ENCODE data around the gene KIAA0232. TPM values are rescaled to one million over a fixed set of nuclear protein-coding genes. Genes with fewer than 3 reads are reported as not detected.

Gene KIAA0232
- total and polyA plus RNA-seq, 10 of the 15 experiments (the other 5 are each of a cell fraction or from before 2014, with no cell fraction given): 2.8 to 15.1 (median 10.8) TPM

DNA sequence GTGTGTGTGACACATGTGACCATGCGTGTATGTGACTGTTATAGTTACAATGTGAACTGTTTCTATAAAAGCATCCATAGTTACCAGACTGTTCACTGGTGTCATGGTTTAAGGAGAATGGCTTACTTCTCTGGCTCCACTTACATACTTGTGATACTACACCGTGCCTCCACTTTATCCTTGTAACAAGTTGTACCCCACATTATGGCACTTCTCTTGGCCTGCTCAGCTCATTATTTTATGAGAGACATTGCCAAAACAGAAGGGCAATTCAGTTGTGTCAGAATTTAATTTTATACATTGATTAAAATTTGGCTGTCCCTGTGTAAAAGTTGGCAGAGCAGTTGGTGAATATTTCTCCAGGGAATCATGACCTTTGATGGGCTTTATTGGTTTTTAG is 64.7 kb downstream of the KIAA0232 start:
- no peak for DNase-seq (ENCODE audit: low read depth, low spot score)
- H3K4me1 ChIP-seq (ENCODE audit: control insufficient read depth, insufficient read depth, low read length): no peaks in the 10 kb centered on the region
- CTCF ChIA-PET: interaction anchor here (0.8 to 3.3 kb wide), 4 partner anchors 17 to 64 kb away, joined by 3 to 15 read pairs (median 4); no protein-coding TSS in a partner anchor
- no peak overlapping the region for H3K4me2 ChIP-seq (ENCODE audit: control insufficient read depth, insufficient read depth)
- SMC1A ChIA-PET (ENCODE audit: uncharacterized antibody, unreplicated experiment): interaction anchor here (1.2 to 2.5 kb wide), 5 partner anchors 18 to 62 kb away, joined by 3 to 9 read pairs (median 4); no protein-coding TSS in a partner anchor
- peaks cover 7% of the 10 kb centered on the region in 2 experiments; a peak in 2 of 4 replicates for H3K36me3 ChIP-seq (ENCODE audit: control insufficient read depth in 2 of 2, insufficient read depth in 2 of 2, low read length in 1 of 2)
- H3K27ac ChIP-seq (ENCODE audit: control insufficient read depth, insufficient read depth): no peak overlapping the region
- 50% methylated on average over 2 of the region's 2 CpGs for WGBS (ENCODE audit: insufficient coverage, insufficient replicate concordance, low lambda C conversion rate, missing lambda C conversion rate)
- no peak for ATAC-seq
- no peaks in the 10 kb centered on the region for H3K79me2 ChIP-seq (ENCODE audit: control insufficient read depth, insufficient read depth, low read length)
- in situ Hi-C loops (cut with MboI): no loop called here
- intact Hi-C loops (cut with micrococcal nuclease; ENCODE audit: unreplicated experiment): no loop called here
- no peak for FAIRE-seq
- no TSS peak for BruUV-seq (replicated peaks)
- H3K9me3 ChIP-seq (replicated peaks; ENCODE audit: control insufficient read depth, insufficient read depth, low read length): peaks cover 3% of the 10 kb centered on the region; the same call in 2 of the 3 replicates
- H3K4me3 ChIP-seq: no peak overlapping the region
- H3K27me3 ChIP-seq (replicated peaks in 1 of 2; ENCODE audit: control insufficient read depth in 2 of 2, insufficient read depth in 2 of 2, low read length in 1 of 2): no peaks in the 10 kb centered on the region
- H4K20me1 ChIP-seq (ENCODE audit: control insufficient read depth, insufficient read depth): no peaks in the 10 kb centered on the region
- RAD21 ChIA-PET (ENCODE audit: unreplicated experiment): interaction anchor here (0.9 to 2.0 kb wide), 3 partner anchors 10 to 39 kb away, joined by 3 to 10 read pairs (median 4); no protein-coding TSS in a partner anchor
- POLR2A ChIA-PET: interaction anchor here (1.4 to 3.1 kb wide), 2 partner anchors 8 to 9 kb away, joined by 4 to 11 read pairs; no protein-coding TSS in a partner anchor
- TF ChIP-seq CBFB (IDR thresholded peaks at IDR 0.05; ENCODE audit: low read depth) (no peak), RUNX3 (IDR thresholded peaks at IDR 0.05; ENCODE audit: low read length) (no peak), CBX3 (IDR thresholded peaks at IDR 0.05; ENCODE audit: borderline replicate concordance, low read depth) (no peak), LARP7 (IDR thresholded peaks at IDR 0.05) (no peak)
- H2AFZ ChIP-seq (ENCODE audit: control insufficient read depth, low read depth, low read length): no peak overlapping the region
- no peak overlapping the region for H3K9ac ChIP-seq (ENCODE audit: control insufficient read depth, insufficient read depth, low read length)

GRCh38 chr4:6848717-6849305 is 66.3 kb downstream of the KIAA0232 start:
- DNase-seq (ENCODE audit: low read depth, low spot score): no peak
- FAIRE-seq: no peak
- Histone ChIP-seq H3K36me3 (ENCODE audit: control insufficient read depth in 2 of 2, insufficient read depth in 2 of 2, low read length in 1 of 2) (peaks cover 5 to 12% of the 10 kb centered on the region in 2 experiments; a peak in 3 of 4 replicates), H3K79me2 (ENCODE audit: control insufficient read depth, insufficient read depth, low read length) (no peaks in the 10 kb centered on the region), H3K4me3 (no peak overlapping the region), H4K20me1 (ENCODE audit: control insufficient read depth, insufficient read depth) (no peaks in the 10 kb centered on the region), H2AFZ (ENCODE audit: control insufficient read depth, low read depth, low read length) (no peak overlapping the region), H3K27me3 (replicated peaks in 1 of 2; ENCODE audit: control insufficient read depth in 2 of 2, insufficient read depth in 2 of 2, low read length in 1 of 2) (no peaks in the 10 kb centered on the region), H3K27ac (ENCODE audit: control insufficient read depth, insufficient read depth) (no peak overlapping the region), H3K4me2 (ENCODE audit: control insufficient read depth, insufficient read depth) (no peak overlapping the region), H3K9me3 (replicated peaks; ENCODE audit: control insufficient read depth, insufficient read depth, low read length) (peaks cover 10% of the 10 kb centered on the region; the same call in 2 of the 3 replicates), H3K9ac (ENCODE audit: control insufficient read depth, insufficient read depth, low read length) (no peak overlapping the region), H3K4me1 (ENCODE audit: control insufficient read depth, insufficient read depth, low read length) (peaks cover 5% of the 10 kb centered on the region)
- CTCF ChIA-PET: interaction anchor here (1.0 to 3.3 kb wide), 3 partner anchors 24 to 25 kb away, joined by 3 to 15 read pairs (median 4); no protein-coding TSS in a partner anchor
- intact Hi-C loops (cut with micrococcal nuclease; ENCODE audit: unreplicated experiment) (no loop called here), in situ Hi-C loops (cut with MboI) (no loop called here)
- SMC1A ChIA-PET (ENCODE audit: uncharacterized antibody, unreplicated experiment): interaction anchor here (1.0 to 2.5 kb wide), 3 partner anchors 25 to 71 kb away, joined by 3 to 9 read pairs (median 3); no protein-coding TSS in a partner anchor
- BruUV-seq (replicated peaks): no TSS peak
- POLR2A ChIA-PET: no interaction called here
- RAD21 ChIA-PET (ENCODE audit: unreplicated experiment): no interaction called here
- ATAC-seq: no peak; the same call in 2 of the 3 replicates
- 98% methylated on average over 3 of the region's 3 CpGs for WGBS (ENCODE audit: insufficient coverage, insufficient replicate concordance, low lambda C conversion rate, missing lambda C conversion rate)
- no peak for TF ChIP-seq CEBPB (IDR thresholded peaks at IDR 0.05; ENCODE audit: borderline replicate concordance in 1 of 2, low read depth in 2 of 2, low read length in 2 of 2)
- no peak for TF ChIP-seq HDGF (IDR thresholded peaks at IDR 0.05)
- no peak for TF ChIP-seq TAF1 (IDR thresholded peaks at IDR 0.05; ENCODE audit: borderline replicate concordance, low read depth, low read length)
- no peak for TF ChIP-seq RAD21 (IDR thresholded peaks at IDR 0.05; ENCODE audit: insufficient read depth, low read depth, low read length)
- TF ChIP-seq, protein P1, sequence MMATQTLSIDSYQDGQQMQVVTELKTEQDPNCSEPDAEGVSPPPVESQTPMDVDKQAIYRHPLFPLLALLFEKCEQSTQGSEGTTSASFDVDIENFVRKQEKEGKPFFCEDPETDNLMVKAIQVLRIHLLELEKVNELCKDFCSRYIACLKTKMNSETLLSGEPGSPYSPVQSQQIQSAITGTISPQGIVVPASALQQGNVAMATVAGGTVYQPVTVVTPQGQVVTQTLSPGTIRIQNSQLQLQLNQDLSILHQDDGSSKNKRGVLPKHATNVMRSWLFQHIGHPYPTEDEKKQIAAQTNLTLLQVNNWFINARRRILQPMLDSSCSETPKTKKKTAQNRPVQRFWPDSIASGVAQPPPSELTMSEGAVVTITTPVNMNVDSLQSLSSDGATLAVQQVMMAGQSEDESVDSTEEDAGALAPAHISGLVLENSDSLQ (IDR thresholded peaks at IDR 0.05): no peak
- no peak for TF ChIP-seq CREM (IDR thresholded peaks at IDR 0.05; ENCODE audit: low read depth)
- TF ChIP-seq RFX5 (IDR thresholded peaks at IDR 0.05; ENCODE audit: low read depth, low read length): no peak
- TF ChIP-seq NRF1 (conservative IDR thresholded peaks at IDR 0.05; ENCODE audit: low read depth, low read length): no peak
- TF ChIP-seq ZZZ3 (IDR thresholded peaks at IDR 0.05; ENCODE audit: control insufficient read depth, insufficient read length, low read depth): no peak

All from GM12878 (cell line).